Measurements from ENCODE around the gene RXRA.

Gene RXRA

GRCh38 chr9:134455934-134456755 lies 129.9 kb downstream of the RXRA start:
- Histone ChIP-seq H3K36me3 (ENCODE audit: insufficient read depth, low read length) (no peaks in the 10 kb centered on the region), H3K4me3 (peak overlapping the region; percentile 60), H3K9me3 (ENCODE audit: low read depth, low read length) (no peaks in the 10 kb centered on the region), H3K9ac (ENCODE audit: insufficient read length) (peak overlapping the region; percentile 88), H3K27ac (peak overlapping the region; percentile 100)
- TF ChIP-seq FOXP2 (optimal IDR thresholded peaks at IDR 0.05; ENCODE audit: control extremely low read depth, extremely low read length, insufficient read depth) = no peak
- no peak for TF ChIP-seq EZH2 (IDR thresholded peaks at IDR 0.05)
- peak; percentile 65; the same call in 1 of the 2 replicates for TF ChIP-seq POLR2AphosphoS5 (IDR thresholded peaks at IDR 0.05; ENCODE audit: borderline replicate concordance, low read depth, low read length)
- DNase-seq (ENCODE audit: low read depth, low spot score) = peak; percentile 97

GRCh38 chr9:134456756-134457305 lies 130.6 kb downstream of the RXRA start:
- H3K9ac ChIP-seq (ENCODE audit: insufficient read length) = peak overlapping the region; percentile 88
- no peaks in the 10 kb centered on the region; the same call in 1 of the 2 replicates for H3K9me3 ChIP-seq (ENCODE audit: low read depth, low read length)
- H3K27ac ChIP-seq = peak overlapping the region; percentile 100
- no peaks in the 10 kb centered on the region for H3K36me3 ChIP-seq (ENCODE audit: insufficient read depth, low read length)
- no peak for TF ChIP-seq EZH2 (IDR thresholded peaks at IDR 0.05)
- no peak for DNase-seq (ENCODE audit: low read depth, low spot score)
- peak overlapping the region; percentile 57 for H3K4me3 ChIP-seq

GRCh38 chr9:134457321-134458206 lies 131.3 kb downstream of the RXRA start:
- no peak for DNase-seq (ENCODE audit: low read depth, low spot score)
- Histone ChIP-seq H3K9me3 (ENCODE audit: low read depth, low read length) (no peaks in the 10 kb centered on the region; the same call in 1 of the 2 replicates), H3K27ac (peak overlapping the region; percentile 100), H3K4me3 (no peak overlapping the region), H3K9ac (ENCODE audit: insufficient read length) (peak overlapping the region; percentile 88), H3K36me3 (ENCODE audit: insufficient read depth, low read length) (no peaks in the 10 kb centered on the region)
- TF ChIP-seq FOXP2 (optimal IDR thresholded peaks at IDR 0.05; ENCODE audit: control extremely low read depth, extremely low read length, insufficient read depth) (no peak), POLR2AphosphoS5 (IDR thresholded peaks at IDR 0.05; ENCODE audit: borderline replicate concordance, low read depth, low read length) (no peak), EZH2 (IDR thresholded peaks at IDR 0.05) (no peak)

GRCh38 chr9:134458207-134459108 lies 132.2 kb downstream of the RXRA start:
- Histone ChIP-seq H3K9me3 (ENCODE audit: low read depth, low read length) (no peaks in the 10 kb centered on the region; the same call in 1 of the 2 replicates), H3K9ac (ENCODE audit: insufficient read length) (peak overlapping the region; percentile 88), H3K36me3 (ENCODE audit: insufficient read depth, low read length) (no peaks in the 10 kb centered on the region), H3K4me3 (no peak overlapping the region), H3K27ac (peak overlapping the region; percentile 100)
- TF ChIP-seq POLR2AphosphoS5 (IDR thresholded peaks at IDR 0.05; ENCODE audit: borderline replicate concordance, low read depth, low read length) (no peak), FOXP2 (optimal IDR thresholded peaks at IDR 0.05; ENCODE audit: control extremely low read depth, extremely low read length, insufficient read depth) (no peak), EZH2 (IDR thresholded peaks at IDR 0.05) (no peak)
- DNase-seq (ENCODE audit: low read depth, low spot score) = no peak

- Histone ChIP-seq H3K9ac (ENCODE audit: insufficient read length) (no peak overlapping the region), H3K9me3 (ENCODE audit: low read depth, low read length) (no peaks in the 10 kb centered on the region; the same call in 1 of the 2 replicates), H3K4me3 (no peak overlapping the region), H3K27ac (no peak overlapping the region), H3K36me3 (ENCODE audit: insufficient read depth, low read length) (no peaks in the 10 kb centered on the region)
- TF ChIP-seq EZH2 (IDR thresholded peaks at IDR 0.05) = no peak
- TF ChIP-seq POLR2AphosphoS5 (IDR thresholded peaks at IDR 0.05; ENCODE audit: borderline replicate concordance, low read depth, low read length) = no peak
- TF ChIP-seq FOXP2 (optimal IDR thresholded peaks at IDR 0.05; ENCODE audit: control extremely low read depth, extremely low read length, insufficient read depth) = no peak
- no peak for DNase-seq (ENCODE audit: low read depth, low spot score)
These were observed 132.9 kb downstream of the RXRA start for GRCh38 chr9:134459164-134459563.

GRCh38 chr9:134459573-134459972 lies 133.3 kb downstream of the RXRA start:
- TF ChIP-seq EZH2 (IDR thresholded peaks at IDR 0.05) (no peak), POLR2AphosphoS5 (IDR thresholded peaks at IDR 0.05; ENCODE audit: borderline replicate concordance, low read depth, low read length) (no peak), FOXP2 (optimal IDR thresholded peaks at IDR 0.05; ENCODE audit: control extremely low read depth, extremely low read length, insufficient read depth) (no peak)
- H3K9me3 ChIP-seq (ENCODE audit: low read depth, low read length) = no peaks in the 10 kb centered on the region; the same call in 1 of the 2 replicates
- H3K27ac ChIP-seq = no peak overlapping the region
- no peak overlapping the region for H3K9ac ChIP-seq (ENCODE audit: insufficient read length)
- H3K36me3 ChIP-seq (ENCODE audit: insufficient read depth, low read length) = no peaks in the 10 kb centered on the region
- no peak for DNase-seq (ENCODE audit: low read depth, low spot score)
- H3K4me3 ChIP-seq = no peak overlapping the region

- Histone ChIP-seq H3K4me3 (no peak overlapping the region), H3K9me3 (ENCODE audit: low read depth, low read length) (no peaks in the 10 kb centered on the region; the same call in 1 of the 2 replicates), H3K9ac (ENCODE audit: insufficient read length) (no peak overlapping the region), H3K27ac (no peak overlapping the region), H3K36me3 (ENCODE audit: insufficient read depth, low read length) (no peaks in the 10 kb centered on the region)
- TF ChIP-seq POLR2AphosphoS5 (IDR thresholded peaks at IDR 0.05; ENCODE audit: borderline replicate concordance, low read depth, low read length) = no peak
- TF ChIP-seq FOXP2 (optimal IDR thresholded peaks at IDR 0.05; ENCODE audit: control extremely low read depth, extremely low read length, insufficient read depth) = no peak
- no peak for TF ChIP-seq EZH2 (IDR thresholded peaks at IDR 0.05)
- DNase-seq (ENCODE audit: low read depth, low spot score) = no peak
These were observed 134.0 kb downstream of the RXRA start for GRCh38 chr9:134460206-134460605.
